GM12878 (cell line): ENCODE measurements around the gene CRB1. TPM values are rescaled to one million over a fixed set of nuclear protein-coding genes. Genes with fewer than 3 reads are reported as not detected.

Source experiments
- ATAC-seq: fragments of 200-7000 bp; cut with Tn5 transposase; 3 replicates; pipeline ENCODE4 v1.9.1; 2020; ENCODE audit warnings: mild to moderate bottlenecking, moderate library complexity
- BruUV-seq: library from RNA; stranded (reverse); fragments of 400-500 nt; replicated peaks from 2 replicates; lab custom pipeline; 2021; lab: Mats Ljungman, UMichigan
- CTCF ChIA-PET: fragments of 300-600 bp; sonication (Branson Sonifier 250); formaldehyde crosslinking; extraction: SDS; loops from one replicate; lab custom pipeline; 2021; ENCODE audit warnings: inconsistent platforms; lab: Yijun Ruan, JAX
- POLR2A ChIA-PET: fragments of 350-600 bp; formaldehyde crosslinking; extraction: SDS; loops from one replicate; lab custom pipeline; 2021; ENCODE audit warnings: inconsistent platforms; lab: Charles Lee
- RAD21 ChIA-PET: fragments of 300-600 bp; sonication (Branson Sonifier 250); formaldehyde crosslinking; loops from one replicate; lab custom pipeline; 2023; ENCODE audit warnings: antibody characterized with exemption; ENCODE audit not compliant: unreplicated experiment; lab: Charles Lee
- SMC1A ChIA-PET: fragments of 300-600 bp; sonication (Branson Sonifier 250); formaldehyde crosslinking; loops from one replicate; lab custom pipeline; 2023; ENCODE audit not compliant: unreplicated experiment, uncharacterized antibody; lab: Charles Lee
- DNase-seq: peaks from one replicate; pipeline ENCODE4 v3.0.0-alpha.2; 2011; ENCODE audit warnings: low read depth, low spot score
- FAIRE-seq: peaks from 3 replicates; lab custom pipeline; 2011; peaks lifted over from hg19 to GRCh38; lab: Jason Lieb, UNC
- H2AFZ ChIP-seq: 2 replicates; pipeline ENCODE4 v1.6.0; 2011; ENCODE audit warnings: low read depth, low read length, control low read depth; ENCODE audit not compliant: control insufficient read depth
- H3K27ac ChIP-seq: 2 replicates; pipeline ENCODE4 v1.5.1; 2011; ENCODE audit warnings: control low read depth; ENCODE audit not compliant: control insufficient read depth, insufficient read depth
- H3K27me3 ChIP-seq, 2 experiments: replicated peaks in 1 of 2; 2 replicates each; pipeline versions ENCODE4 v1.6.0 to v1.6.1; 2011; ENCODE audit warnings: low read length in 1 of 2; ENCODE audit not compliant: control insufficient read depth in 2 of 2, insufficient read depth in 2 of 2
- H3K36me3 ChIP-seq, 2 experiments: 2 replicates each; pipeline ENCODE4 v1.5.1; 2011; ENCODE audit warnings: low read length in 1 of 2; ENCODE audit not compliant: control insufficient read depth in 2 of 2, insufficient read depth in 2 of 2
- H3K4me1 ChIP-seq: 2 replicates; pipeline ENCODE4 v1.6.1; 2011; ENCODE audit warnings: mild to moderate bottlenecking, low read length, moderate library complexity, mixed read lengths; ENCODE audit not compliant: control insufficient read depth, insufficient read depth
- H3K4me2 ChIP-seq: 2 replicates; pipeline ENCODE4 v1.6.0; 2011; ENCODE audit warnings: control low read depth; ENCODE audit not compliant: control insufficient read depth, insufficient read depth
- H3K4me3 ChIP-seq: fragments of 200-600 bp; sonication (generic); 2 replicates; pipeline ENCODE4 v1.5.1; 2016
- H3K79me2 ChIP-seq: 2 replicates; pipeline ENCODE4 v1.6.0; 2011; ENCODE audit warnings: low read length; ENCODE audit not compliant: control insufficient read depth, insufficient read depth
- H3K9ac ChIP-seq: 2 replicates; pipeline ENCODE4 v1.8.0; 2011; ENCODE audit warnings: low read length, control low read depth, mixed read lengths; ENCODE audit not compliant: control insufficient read depth, insufficient read depth
- H3K9me3 ChIP-seq: replicated peaks from 3 replicates; pipeline ENCODE4 v1.5.1; 2011; ENCODE audit warnings: mild to moderate bottlenecking, low read length; ENCODE audit not compliant: control insufficient read depth, insufficient read depth
- H4K20me1 ChIP-seq: 2 replicates; pipeline ENCODE4 v1.6.0; 2011; ENCODE audit not compliant: control insufficient read depth, insufficient read depth
- CBX5 ChIP-seq: sonication (generic); IDR thresholded peaks from 2 replicates; pipeline ENCODE4 v1.6.1; 2016; ENCODE audit warnings: low read depth, moderate library complexity, mild to moderate bottlenecking, inconsistent platforms
- CREB1 ChIP-seq: IDR thresholded peaks from 2 replicates; pipeline ENCODE4 v1.6.1; 2012; ENCODE audit warnings: low read depth, mild to moderate bottlenecking, inconsistent platforms
- CREM ChIP-seq: IDR thresholded peaks from 2 replicates; pipeline ENCODE4 v1.6.1; 2014; ENCODE audit warnings: antibody characterized with exemption, low read depth
- FOS ChIP-seq: IDR thresholded peaks from 3 replicates; pipeline ENCODE4 v1.6.1; 2011; ENCODE audit warnings: borderline replicate concordance; ENCODE audit not compliant: insufficient read length; ENCODE audit errors: extremely low read depth
- NRF1 ChIP-seq: conservative IDR thresholded peaks from 2 replicates; pipeline ENCODE4 v1.6.1; 2011; ENCODE audit warnings: mild to moderate bottlenecking, low read depth, low read length, improper control_type of control experiment
- TBL1XR1 ChIP-seq: IDR thresholded peaks from 2 replicates; pipeline ENCODE4 v1.6.1; 2012; ENCODE audit warnings: low read depth, low read length, improper control_type of control experiment
- WGBS: methylation state at CpG from one replicate; pipeline ENCODE4 v1.1.6; 2016; ENCODE audit warnings: low lambda C conversion rate; ENCODE audit not compliant: insufficient replicate concordance, insufficient coverage; ENCODE audit errors: missing lambda C conversion rate; 5-methylcytosine and 5-hydroxymethylcytosine counted together
- in situ Hi-C: fragments of 300-500 bp; cut with MboI; formaldehyde crosslinking; loops from 9 replicates; pipeline ENCODE4 v1.14.3; 2018; ENCODE audit warnings: mixed read lengths
- intact Hi-C: fragments of 100-400 bp; cut with micrococcal nuclease; formaldehyde crosslinking; loops from one replicate; pipeline ENCODE4 v1.14.2; 2022; ENCODE audit not compliant: unreplicated experiment
- polyA plus RNA-seq, 11 experiments: library from polyadenylated mRNA; depleted of rRNA in 4 of 11; unstranded in 6 of 11; stranded (reverse) in 5 of 11; fragments of >200 nt; fragmentation: Nextera tagmentation in 4 of 11; fragmentation: Illumina TruSeq in 1 of 11; extraction: Ambion mirVana in 4 of 11; extraction: Trizol in 1 of 11; gene quantifications; 1 replicate in 1 of 11; 2 replicates in 10 of 11; pipeline versions ENCODE4 v1.2.1 to v1.2.3, GENCODE V29; 2011 to 2016; ENCODE audit warnings: inconsistent platforms in 2 of 11, missing spikeins in 2 of 11, low read depth in 1 of 11
- total RNA-seq, 4 experiments: library from RNA; depleted of rRNA in 3 of 4; stranded (reverse); fragments of >200 nt in 3 of 4; fragmentation: Illumina TruSeq in 1 of 4; extraction: Trizol in 1 of 4; gene quantifications; 2 replicates each; pipeline versions ENCODE4 v1.2.1 to v1.2.3, GENCODE V29; 2013 to 2021
- TF ChIP-seq, protein P1 (sequence below): fragments of 450-650 bp; IDR thresholded peaks from 2 replicates; pipeline ENCODE4 v1.6.1; 2017; ENCODE audit warnings: mild to moderate bottlenecking, moderate library complexity

CRB1 gene
- total and polyA plus RNA-seq, 10 of the 15 experiments (the other 5 are each of a cell fraction or from before 2014, with no cell fraction given): 0.06 to 0.10 (median 0.06) TPM; not detected in 7

DNA sequence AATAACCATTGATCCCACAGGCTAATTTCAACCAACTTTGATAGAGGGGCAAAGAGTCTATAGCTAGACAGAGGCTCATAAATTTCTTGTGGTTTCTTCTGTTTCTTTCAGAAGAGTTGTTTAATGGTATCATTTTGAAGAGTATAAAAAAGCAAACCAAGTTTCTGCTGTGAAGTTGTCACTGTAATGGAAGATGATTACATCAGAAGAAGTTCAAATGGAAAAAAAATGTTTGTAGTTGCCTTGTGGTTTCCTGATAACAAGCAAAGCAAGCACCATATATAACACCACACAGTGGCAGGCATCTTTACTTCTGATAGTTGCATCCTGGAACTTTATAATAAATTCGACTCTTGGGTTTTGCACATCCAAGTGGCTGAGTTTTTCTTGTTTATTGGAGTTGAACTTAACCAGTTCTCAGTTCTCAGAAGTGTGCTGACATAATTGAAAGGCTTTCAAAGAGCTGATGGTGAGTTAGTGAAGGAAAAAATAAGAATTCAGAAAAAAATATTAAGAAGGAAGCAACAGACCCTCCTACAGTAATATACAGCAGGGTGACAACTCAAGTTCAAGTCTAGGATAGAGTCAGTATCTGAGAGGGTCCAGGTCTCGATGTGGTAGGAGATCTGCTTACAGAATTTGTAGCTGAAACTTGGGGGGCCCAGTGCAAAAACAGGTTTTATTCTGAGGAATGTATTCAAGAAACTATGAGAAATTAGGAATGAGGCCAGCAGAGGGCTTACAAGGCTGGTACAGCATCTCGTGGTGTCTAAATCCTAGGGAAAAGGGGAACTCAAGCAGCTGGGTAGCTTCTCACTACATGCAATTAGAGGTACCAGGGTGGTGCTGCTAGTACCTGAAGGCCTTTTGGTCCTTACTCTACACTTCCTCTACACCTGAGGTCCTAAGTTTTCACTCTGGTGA is 123.5 kb downstream of the CRB1 start:
- RAD21 ChIA-PET: no interaction called here
- Histone ChIP-seq H3K36me3 (no peaks in the 10 kb centered on the region), H3K27ac (no peak overlapping the region), H3K9ac (no peak overlapping the region), H3K4me2 (no peak overlapping the region), H3K9me3 (no peaks in the 10 kb centered on the region), H3K4me3 (no peak overlapping the region), H3K27me3 (no peaks in the 10 kb centered on the region), H3K4me1 (no peaks in the 10 kb centered on the region)
- in situ Hi-C loops: no loop called here
- DNase-seq: no peak
- ATAC-seq: no peak
- POLR2A ChIA-PET: no interaction called here
- 2% methylated on average over 3 of the region's 3 CpGs for WGBS
- FAIRE-seq: no peak
- TF ChIP-seq, protein P1, sequence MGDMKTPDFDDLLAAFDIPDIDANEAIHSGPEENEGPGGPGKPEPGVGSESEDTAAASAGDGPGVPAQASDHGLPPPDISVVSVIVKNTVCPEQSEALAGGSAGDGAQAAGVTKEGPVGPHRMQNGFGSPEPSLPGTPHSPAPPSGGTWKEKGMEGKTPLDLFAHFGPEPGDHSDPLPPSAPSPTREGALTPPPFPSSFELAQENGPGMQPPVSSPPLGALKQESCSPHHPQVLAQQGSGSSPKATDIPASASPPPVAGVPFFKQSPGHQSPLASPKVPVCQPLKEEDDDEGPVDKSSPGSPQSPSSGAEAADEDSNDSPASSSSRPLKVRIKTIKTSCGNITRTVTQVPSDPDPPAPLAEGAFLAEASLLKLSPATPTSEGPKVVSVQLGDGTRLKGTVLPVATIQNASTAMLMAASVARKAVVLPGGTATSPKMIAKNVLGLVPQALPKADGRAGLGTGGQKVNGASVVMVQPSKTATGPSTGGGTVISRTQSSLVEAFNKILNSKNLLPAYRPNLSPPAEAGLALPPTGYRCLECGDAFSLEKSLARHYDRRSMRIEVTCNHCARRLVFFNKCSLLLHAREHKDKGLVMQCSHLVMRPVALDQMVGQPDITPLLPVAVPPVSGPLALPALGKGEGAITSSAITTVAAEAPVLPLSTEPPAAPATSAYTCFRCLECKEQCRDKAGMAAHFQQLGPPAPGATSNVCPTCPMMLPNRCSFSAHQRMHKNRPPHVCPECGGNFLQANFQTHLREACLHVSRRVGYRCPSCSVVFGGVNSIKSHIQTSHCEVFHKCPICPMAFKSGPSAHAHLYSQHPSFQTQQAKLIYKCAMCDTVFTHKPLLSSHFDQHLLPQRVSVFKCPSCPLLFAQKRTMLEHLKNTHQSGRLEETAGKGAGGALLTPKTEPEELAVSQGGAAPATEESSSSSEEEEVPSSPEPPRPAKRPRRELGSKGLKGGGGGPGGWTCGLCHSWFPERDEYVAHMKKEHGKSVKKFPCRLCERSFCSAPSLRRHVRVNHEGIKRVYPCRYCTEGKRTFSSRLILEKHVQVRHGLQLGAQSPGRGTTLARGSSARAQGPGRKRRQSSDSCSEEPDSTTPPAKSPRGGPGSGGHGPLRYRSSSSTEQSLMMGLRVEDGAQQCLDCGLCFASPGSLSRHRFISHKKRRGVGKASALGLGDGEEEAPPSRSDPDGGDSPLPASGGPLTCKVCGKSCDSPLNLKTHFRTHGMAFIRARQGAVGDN: no peak
- no peak for TF ChIP-seq CREB1
- TF ChIP-seq CREM: no peak
- TF ChIP-seq CBX5: no peak
- no peak for TF ChIP-seq FOS
- TF ChIP-seq NRF1: no peak
- TF ChIP-seq TBL1XR1: no peak
- TF ChIP-seq, all 136 proteins: peak for 0
- no TSS peak for BruUV-seq
- Histone ChIP-seq H3K79me2 (no peaks in the 10 kb centered on the region), H4K20me1 (no peaks in the 10 kb centered on the region), H2AFZ (no peak overlapping the region)
- intact Hi-C loops: no loop called here
- SMC1A ChIA-PET: interaction anchor here (0.6 kb wide), 1 partner anchor 539 kb away, joined by 3 read pairs; no protein-coding TSS in a partner anchor
- CTCF ChIA-PET: interaction anchor here (0.8 to 1.3 kb wide), 3 partner anchors 8 to 210 kb away, joined by 3 to 5 read pairs (median 3); no protein-coding TSS in a partner anchor
